ENCODE measurements around the gene KLK1.
"Not testable (repeated sequence)": the region's sequence is repeated elsewhere in the genome, so short reads cannot be mapped to it uniquely, and the experiment has no call there.

KLK1 gene

DNA sequence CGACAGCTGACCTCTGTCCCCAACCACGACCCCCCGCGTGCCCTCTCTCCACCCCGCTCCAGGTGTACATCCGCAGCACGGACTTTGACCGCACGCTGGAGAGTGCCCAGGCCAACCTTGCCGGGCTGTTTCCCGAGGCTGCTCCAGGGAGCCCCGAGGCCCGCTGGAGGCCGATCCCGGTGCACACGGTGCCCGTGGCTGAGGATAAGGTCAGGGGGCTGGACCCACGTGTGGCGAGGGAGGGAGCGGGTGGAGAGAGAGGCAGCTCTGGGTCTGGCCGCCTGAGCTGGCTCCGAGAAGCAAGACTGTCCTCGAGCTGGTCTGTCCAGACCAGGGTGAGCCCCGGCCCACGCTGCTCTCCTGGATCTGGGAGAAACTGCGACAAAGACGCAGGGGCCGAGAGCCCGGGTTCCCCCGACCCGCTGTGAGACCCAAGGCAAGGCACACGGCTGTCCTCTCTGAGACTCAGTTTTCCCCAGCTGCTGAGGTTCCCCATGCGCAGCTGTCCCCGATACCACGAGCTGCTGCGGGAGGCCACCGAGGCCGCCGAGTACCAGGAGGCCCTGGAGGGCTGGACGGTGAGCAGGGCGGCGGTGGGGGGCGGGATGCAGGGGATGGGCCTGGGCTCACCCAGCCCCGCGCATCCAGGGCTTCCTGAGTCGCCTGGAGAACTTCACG lies 31.9 kb downstream of the KLK1 start:
- DNase-seq, result no peak

DNA sequence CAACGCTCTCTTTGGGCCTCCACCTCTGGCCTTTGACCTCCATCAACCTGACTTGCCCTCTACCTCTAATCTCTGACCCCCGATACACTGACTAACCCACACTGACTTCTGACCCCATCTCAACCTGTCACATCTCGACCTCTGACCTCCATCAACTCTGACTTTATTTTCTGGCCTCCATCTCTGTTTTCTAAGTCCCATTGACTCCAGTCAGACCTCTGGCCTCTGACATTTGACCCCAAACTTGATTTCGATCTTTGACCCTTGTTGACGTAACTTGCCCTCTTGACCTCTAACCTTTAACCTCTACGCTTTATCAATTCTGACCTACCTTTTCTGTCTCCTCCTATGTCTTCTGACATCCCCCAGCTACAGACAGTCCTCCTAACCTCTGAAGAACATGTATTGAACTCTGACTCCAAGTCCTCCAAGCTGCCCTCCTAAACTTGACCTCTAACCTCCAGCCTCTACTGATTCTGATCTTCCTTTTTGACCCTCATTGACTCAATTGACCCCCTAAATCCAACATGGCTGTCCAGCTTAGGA lies 32.6 kb downstream of the KLK1 start:
- no peak for DNase-seq

DNA sequence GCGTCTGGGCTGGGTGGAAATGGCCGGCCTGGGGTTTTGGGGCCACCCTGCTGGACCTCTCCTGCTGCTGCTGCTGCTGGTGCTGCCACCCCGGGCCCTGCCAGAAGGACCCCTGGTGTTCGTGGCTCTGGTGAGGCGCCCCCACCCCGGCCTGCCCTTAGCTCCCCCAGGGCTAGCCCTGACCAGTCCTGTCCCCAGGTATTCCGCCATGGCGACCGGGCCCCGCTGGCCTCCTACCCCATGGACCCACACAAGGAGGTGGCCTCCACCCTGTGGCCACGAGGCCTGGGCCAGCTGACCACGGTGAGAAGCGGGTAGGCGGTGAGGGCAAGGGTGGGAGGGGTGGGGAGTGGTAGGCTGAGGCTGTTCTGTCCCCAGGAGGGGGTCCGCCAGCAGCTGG lies 33.2 kb downstream of the KLK1 start, which contains the start of gene ACP4:
Gene ACP4 (plus strand): TSS at position 20 of the 400 bp plus-strand sequence. CDS start 0 bp downstream, at position 20.
- no peak for DNase-seq

DNA sequence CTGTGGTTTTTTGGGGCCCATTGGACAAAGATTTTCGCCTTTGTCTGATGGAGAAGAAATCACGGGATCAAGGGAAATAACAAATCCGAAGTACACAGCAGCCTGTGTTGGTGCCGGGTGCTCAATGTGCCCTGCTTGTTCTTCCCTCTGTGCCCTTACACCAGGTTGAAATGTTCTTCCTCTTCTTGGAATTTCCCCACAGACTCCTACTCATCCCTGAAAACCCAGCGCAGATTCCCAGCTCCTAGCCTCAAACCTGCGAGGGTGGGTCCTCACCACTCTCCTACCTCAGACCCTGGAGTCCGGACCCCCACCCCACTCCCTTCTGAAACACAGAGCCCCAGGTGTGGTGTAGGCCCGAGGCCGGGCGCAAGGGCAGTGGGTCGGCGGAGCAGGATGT lies 38.3 kb downstream of the KLK1 start:
- DNase-seq, result no peak

DNA sequence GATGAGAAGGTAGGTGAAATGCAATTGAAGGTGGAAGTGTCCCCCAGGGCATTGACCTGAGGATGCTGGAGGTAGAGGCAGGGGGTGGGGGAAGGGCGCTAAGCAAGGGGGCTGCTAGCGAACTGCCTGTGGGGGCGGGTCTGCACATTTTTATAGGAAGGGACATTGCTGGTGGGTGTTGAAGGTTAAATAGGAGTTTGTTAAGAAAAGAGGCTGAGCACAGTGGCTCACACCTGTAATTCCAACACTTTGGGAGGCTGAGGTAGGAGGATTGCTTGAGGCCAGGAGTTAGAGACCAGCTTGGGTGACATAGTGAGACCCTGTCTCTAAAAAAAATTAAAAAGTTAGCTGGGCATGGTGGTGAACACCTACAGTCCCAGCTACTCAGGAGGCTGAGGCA lies 38.9 kb downstream of the KLK1 start:
- no peak for DNase-seq

DNA sequence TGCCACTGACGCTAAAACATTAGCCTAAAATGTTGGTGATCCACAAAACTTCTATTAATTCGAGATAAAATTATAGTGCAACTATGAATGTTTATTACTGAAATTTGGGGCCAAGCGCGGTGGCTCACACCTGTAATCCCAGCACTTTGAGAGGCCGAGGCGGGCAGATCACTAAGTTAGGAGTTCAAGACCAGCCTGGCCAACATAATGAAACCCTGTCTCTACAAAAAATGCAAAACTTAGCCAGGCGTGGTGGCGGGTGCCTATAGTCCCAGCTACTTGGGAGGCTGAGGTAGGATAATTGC lies 39.8 kb downstream of the KLK1 start:
- DNase-seq, result not testable (repeated sequence)

DNA sequence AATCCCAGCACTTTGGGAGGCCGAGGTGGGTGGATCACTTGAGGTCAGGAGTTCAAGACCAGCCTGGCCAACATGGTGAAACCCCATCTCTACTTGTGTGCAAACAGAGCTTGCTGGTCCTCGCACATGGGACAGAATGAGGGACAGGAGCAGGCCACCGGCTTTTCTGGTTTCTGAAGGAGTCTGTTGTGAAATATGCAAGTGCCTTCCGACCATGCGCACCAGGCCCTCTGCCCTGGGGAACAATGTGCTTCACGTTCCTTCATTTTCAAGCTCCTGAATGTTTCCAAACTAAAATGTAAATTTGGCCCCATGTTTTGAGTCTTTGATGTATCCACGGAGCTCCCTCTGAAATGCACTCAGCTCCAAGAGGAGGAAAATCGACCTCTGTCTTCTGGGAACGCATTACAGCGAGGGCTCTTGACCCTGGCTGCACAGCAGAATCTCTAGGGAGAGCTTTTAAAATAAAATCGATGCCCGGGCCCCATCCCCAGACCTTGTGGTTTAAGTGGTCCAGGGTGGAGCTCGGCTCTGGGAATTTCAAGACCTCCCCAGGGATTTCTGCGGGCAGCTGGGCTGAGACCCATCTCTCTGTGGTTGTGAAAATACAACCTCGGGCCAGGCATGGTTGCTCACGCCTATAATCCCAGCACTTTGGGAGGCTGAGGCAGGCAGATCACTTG lies 42.7 kb downstream of the KLK1 start:
- peak; percentile 51 for DNase-seq

DNA sequence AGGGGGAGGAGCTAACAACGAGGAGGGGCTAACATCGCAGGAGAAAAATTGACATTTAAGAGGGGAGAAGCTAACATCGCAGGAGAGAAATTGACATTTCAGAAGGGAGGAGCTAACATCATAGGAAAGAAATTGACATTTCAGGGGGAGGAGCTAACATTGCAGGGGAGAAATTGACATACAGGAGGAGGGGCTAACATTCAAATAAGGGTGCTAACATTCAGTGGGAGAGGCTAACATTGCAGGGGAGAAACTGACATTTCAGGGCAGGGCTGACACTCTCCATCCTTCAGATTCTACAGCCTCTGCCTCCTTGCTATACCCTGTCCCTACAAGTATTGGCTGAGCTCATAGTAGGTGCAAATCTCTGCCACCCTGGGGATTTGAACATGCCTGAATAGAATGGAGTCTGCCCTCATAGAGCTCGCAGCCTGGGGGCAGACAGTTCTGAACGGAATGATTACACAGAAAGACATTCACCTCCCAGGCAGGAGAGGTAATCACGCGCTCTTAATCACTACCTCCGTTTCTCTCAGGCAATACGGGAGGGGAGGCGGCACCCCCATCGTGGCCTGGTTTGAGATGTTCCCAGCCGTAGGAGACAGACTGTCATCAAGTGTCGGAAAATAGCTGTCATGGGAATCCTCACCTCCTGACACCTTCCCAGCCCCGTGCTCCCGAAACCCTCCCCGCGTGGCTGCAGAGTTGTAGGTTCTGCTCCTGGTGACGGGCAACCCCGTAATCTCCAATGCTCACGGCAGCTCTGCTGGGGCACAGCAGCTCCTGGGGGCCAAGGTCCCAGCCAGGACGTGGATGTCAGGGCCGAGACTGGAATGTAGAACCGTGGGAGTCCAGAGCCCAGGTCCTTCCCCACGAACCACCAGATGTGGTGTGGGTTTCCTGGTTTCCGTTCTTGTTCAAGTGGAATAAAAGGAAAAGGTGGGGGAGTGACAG lies 43.8 kb downstream of the KLK1 start:
- DNase-seq, result no peak

DNA sequence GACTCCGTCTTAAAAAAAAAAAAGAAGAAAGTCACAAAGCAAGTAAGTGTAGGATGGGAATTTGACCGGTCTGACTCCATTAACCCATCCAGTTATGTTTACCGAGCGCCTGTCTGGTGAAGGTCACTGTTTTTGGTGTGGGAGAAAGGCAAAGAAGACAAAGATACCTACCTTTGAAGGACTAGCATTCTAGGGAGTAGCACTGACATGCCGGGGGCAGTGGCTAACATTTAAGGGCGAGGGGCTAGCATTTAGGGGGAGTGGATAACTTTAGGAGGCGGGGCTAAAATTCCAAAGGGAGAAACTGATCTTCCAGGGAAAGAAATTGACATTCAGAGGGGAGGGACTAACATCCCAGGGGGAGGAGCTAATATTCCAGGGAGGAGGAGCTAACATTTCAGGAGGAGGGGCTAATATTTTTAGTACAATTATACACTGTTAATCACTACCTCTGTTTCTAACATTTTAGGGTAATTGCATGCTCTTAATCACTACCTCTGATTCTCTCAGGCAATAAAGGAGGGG lies 44.6 kb downstream of the KLK1 start:
- no peak for DNase-seq

DNA sequence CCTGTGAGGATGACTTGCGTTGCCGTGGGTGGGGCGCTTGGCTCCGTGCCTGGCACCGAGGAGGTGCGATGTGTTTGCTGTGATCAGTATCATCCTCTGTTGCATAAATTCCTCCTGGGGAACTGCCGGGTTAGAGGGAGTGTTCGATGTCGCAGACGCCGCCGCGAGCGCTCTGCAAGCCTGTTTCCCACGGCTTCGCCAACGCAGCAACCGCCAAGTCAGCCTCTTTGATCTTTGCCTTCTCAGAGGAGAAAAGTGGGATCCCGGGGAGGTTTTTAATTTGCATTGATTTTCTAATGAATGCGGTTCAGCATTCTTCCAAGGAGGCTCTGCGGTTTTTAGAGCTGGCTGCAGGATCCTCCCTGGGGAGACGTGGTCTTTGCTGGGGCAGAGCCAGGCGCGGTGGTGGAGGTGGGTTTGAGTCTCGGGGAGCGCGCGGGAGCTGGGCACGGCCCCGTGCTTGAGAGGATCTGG lies 45.7 kb downstream of the KLK1 start:
- DNase-seq, result no peak

DNA sequence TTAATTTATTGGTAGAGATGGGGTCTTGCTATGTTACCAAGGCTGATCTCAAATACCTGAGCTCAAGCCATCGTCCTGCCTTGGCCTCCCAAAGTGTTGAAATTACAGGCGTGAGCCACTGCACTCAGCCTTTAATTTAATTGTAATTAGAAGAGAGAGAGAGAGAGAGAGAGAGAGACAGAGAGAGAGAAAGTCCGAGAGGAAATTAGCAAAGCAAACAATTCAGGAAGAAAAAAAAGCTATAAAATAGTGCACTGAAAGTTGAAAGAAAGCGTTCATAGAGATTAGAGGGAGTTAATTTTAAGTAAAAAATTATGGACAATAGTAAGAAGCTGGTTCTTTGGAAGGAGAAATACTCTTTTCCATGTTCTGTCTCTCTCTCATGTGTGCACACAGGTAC lies 46.3 kb downstream of the KLK1 start:
- DNase-seq, result no peak

DNA sequence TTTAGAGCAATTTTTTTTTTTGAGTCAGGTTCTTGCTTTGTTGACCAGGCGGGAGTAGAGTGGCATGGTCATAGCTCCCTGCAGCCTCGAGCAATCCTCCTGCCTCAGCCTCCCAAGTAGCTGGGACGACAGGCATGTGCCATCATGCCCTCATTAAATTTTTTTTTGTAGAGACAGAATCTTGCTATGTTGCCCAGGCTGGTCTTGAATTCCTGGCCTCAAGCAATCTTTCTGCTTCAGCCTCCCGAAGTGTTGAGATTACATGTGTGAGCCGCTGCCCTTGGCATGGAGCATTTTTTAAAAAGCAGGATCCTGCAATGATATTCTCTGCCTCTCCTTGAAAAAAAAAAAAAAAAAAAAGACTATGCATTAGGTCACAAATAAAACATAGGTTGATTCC lies 47.5 kb downstream of the KLK1 start:
- DNase-seq, result no peak

DNA sequence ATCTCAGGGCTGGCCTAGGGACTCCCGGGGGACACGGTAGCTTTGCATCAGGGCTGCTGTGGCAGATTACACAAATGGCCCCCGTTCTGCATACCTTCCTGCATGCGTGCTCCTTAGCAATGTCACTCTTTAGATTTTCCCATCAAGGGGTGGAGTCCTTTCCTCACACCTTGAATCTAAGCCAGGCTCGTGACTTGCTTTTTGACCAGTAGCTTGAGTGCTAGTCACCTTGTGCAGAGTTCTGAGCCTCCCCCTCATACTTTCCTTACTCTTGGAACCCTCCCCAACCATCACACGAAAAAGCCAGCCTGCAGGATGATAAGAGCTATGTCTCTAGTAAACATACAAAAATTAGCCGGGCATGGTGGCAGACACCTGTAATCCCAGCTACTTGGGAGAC lies 50.1 kb downstream of the KLK1 start:
- not testable (repeated sequence) for DNase-seq

DNA sequence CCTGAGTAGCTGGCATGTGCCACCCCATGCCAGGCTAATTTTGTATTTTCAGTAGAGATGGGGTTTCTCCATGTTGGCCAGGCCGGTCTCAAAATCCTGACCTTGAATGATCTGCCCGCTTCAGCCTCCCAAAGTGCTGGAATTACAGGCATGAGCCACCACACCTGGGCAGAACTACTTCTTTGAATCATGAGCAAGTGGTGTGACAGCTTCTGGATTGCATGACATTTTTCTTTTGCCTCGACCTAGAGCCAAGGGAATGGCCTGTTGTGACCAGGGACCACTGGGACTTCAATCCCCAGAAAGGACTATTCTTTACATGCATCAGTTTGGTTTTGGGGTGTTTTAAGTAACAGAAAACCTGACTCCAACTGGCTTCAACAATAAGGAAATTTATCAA lies 50.7 kb downstream of the KLK1 start:
- DNase-seq, result not testable (repeated sequence)

DNA sequence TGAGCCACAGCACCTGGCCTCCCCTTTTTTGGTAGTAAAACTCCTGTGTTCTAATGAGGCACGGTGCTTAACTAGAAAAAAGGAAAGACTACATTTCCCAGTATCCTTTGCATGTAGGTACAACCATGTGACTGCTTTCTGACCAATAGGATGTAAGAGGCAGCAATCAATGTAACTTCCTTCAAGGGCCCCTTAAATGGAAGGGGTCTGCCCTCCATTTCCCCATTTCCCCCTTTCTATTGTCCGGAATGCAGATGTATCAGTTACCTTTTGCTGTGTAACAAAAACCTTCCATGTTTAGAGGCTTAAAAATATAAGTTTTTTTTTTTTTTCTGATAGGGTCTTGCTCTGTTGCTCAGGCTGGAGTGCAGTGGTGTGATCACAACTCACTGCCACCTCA lies 51.1 kb downstream of the KLK1 start:
- DNase-seq, result no peak

DNA sequence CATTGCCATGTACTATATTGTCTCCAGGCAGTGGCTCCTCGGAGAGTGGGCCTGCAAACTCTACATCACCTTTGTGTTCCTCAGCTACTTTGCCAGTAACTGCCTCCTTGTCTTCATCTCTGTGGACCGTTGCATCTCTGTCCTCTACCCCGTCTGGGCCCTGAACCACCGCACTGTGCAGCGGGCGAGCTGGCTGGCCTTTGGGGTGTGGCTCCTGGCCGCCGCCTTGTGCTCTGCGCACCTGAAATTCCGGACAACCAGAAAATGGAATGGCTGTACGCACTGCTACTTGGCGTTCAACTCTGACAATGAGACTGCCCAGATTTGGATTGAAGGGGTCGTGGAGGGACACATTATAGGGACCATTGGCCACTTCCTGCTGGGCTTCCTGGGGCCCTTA lies 52.7 kb downstream of the KLK1 start:
- DNase-seq, result no peak

DNA sequence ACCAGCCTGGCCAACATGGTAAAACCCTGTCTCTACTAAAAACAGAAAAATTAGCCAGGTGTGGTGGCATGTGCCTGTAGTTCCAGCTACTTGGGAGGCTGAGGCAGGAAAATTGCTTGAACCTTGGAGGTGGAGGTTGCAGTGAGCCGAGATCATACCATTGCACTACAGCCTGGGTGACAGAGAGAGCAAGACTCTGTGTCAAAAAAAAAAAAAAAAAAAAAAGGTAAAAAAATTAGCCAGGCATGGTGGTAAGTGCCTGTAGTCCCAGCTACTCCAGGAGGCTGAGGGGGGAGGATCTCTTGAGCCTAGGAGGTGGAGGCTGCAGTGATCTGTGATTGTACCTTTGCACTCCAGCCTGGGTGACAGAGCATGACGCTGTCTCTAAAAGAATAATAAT lies 53.4 kb downstream of the KLK1 start, which contains the start of gene GPR32:
Gene GPR32 (plus strand): TSS at position 301 of the 400 bp plus-strand sequence. CDS start 137 bp downstream, outside the sequence.
- not testable (repeated sequence) for DNase-seq
